Cardiac muscle cell (in vitro differentiated cells and primary cell): Measurements from ENCODE around the gene ZNF804B. TPM values are rescaled to one million over a fixed set of nuclear protein-coding genes. Genes with fewer than 3 reads are reported as not detected.

ENCODE experiments used
- DNase-seq, 2 donors: peaks; one replicate each; pipeline versions ENCODE4 v3.0.0 to v3.0.0-alpha.2; 2010 to 2017; ENCODE audit warnings: low read depth in 1 of 2, low spot score in 1 of 2
- H3K27ac ChIP-seq: fragments of 200-600 bp; sonication (generic); 2 replicates; pipeline ENCODE4 v1.5.1; 2016
- H3K27me3 ChIP-seq: fragments of 200-600 bp; sonication (generic); 2 replicates; pipeline ENCODE4 v1.6.0; 2016; ENCODE audit warnings: control low read depth
- H3K36me3 ChIP-seq: fragments of 200-600 bp; sonication (generic); 2 replicates; pipeline ENCODE4 v1.5.1; 2016; ENCODE audit warnings: control low read depth
- H3K4me1 ChIP-seq: fragments of 200-600 bp; sonication (generic); 2 replicates; pipeline ENCODE4 v1.8.1; 2017; ENCODE audit warnings: low read depth, mild to moderate bottlenecking, mixed run types
- H3K4me3 ChIP-seq: fragments of 200-600 bp; sonication (generic); 2 replicates; pipeline ENCODE4 v1.5.1; 2016; ENCODE audit warnings: mild to moderate bottlenecking
- H3K9me3 ChIP-seq: fragments of 200-600 bp; sonication (generic); 2 replicates; pipeline ENCODE4 v1.5.1; 2017; ENCODE audit warnings: low read depth, mild to moderate bottlenecking, control low read depth
- polyA plus RNA-seq: library from polyadenylated mRNA; unstranded; fragments of >200 nt; fragmentation: Nextera tagmentation; extraction: Ambion mirVana; gene quantifications from 2 replicates; pipeline ENCODE4 v1.2.1, GENCODE V29; 2016
- total RNA-seq: library from RNA; depleted of rRNA; stranded (reverse); fragments of >200 nt; gene quantifications from 2 replicates; pipeline ENCODE4 v1.2.3, GENCODE V29; 2016
- TF ChIP-seq, protein P1 (sequence below): IDR thresholded peaks from 2 replicates; pipeline ENCODE4 v1.5.1; 2012; ENCODE audit warnings: low read depth, mild to moderate bottlenecking, low read length

Gene ZNF804B
- total and polyA plus RNA-seq, 2 experiments from 2014 or later, result 0.06 TPM; not detected in 1

DNA sequence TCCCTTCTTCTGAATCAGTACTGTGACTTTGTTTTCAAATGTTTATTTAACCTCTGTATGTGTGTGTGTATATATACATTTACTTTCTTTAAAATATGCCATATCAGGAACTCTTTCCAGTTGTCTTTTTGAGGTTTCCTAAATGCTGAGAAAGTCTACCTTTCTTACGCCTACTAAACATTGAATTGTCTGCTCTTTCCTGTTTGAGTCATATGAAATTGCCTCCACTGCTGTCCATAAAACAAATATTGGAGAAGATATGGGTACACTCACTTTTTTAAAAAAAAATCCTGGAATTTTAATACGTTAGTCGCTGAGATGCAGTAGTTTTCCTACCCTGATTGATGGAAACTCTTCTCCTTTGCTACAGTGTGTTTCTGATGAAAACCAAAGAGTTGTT, 334.8 kb downstream of the ZNF804B start:
- H3K36me3 ChIP-seq, result no peaks in the 10 kb centered on the region
- H3K4me3 ChIP-seq, result no peak overlapping the region
- no peaks in the 10 kb centered on the region for H3K4me1 ChIP-seq
- TF ChIP-seq, protein P1, sequence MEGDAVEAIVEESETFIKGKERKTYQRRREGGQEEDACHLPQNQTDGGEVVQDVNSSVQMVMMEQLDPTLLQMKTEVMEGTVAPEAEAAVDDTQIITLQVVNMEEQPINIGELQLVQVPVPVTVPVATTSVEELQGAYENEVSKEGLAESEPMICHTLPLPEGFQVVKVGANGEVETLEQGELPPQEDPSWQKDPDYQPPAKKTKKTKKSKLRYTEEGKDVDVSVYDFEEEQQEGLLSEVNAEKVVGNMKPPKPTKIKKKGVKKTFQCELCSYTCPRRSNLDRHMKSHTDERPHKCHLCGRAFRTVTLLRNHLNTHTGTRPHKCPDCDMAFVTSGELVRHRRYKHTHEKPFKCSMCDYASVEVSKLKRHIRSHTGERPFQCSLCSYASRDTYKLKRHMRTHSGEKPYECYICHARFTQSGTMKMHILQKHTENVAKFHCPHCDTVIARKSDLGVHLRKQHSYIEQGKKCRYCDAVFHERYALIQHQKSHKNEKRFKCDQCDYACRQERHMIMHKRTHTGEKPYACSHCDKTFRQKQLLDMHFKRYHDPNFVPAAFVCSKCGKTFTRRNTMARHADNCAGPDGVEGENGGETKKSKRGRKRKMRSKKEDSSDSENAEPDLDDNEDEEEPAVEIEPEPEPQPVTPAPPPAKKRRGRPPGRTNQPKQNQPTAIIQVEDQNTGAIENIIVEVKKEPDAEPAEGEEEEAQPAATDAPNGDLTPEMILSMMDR, result no peak
- H3K9me3 ChIP-seq, result no peaks in the 10 kb centered on the region
- H3K27ac ChIP-seq, result no peak overlapping the region
- no peaks in the 10 kb centered on the region for H3K27me3 ChIP-seq
- DNase-seq, result no peak

DNA sequence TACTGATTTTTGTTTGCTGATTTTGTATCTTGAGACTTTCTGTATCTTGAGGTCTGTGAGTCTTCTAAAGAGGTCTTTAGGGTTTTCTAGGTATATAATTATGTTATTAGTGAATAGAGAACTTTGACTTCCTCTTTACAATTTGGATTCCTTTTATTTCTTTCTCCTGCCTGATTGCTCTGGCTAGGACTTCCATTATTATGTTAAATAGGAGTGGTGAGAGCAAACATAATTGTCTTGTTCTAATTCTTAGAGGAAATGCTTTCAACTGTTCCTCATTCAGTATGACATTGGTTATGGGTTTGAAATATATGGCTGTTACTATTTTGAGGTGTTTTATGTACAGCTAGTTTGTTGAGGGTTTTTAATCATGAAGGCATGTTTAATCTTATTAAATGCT, 344.1 kb downstream of the ZNF804B start:
- no peaks in the 10 kb centered on the region for H3K9me3 ChIP-seq
- no peaks in the 10 kb centered on the region for H3K36me3 ChIP-seq
- H3K4me3 ChIP-seq, result no peak overlapping the region
- H3K27ac ChIP-seq, result no peak overlapping the region
- TF ChIP-seq, protein P1, result no peak
- no peaks in the 10 kb centered on the region for H3K4me1 ChIP-seq
- no peak for DNase-seq
- H3K27me3 ChIP-seq, result no peaks in the 10 kb centered on the region

DNA sequence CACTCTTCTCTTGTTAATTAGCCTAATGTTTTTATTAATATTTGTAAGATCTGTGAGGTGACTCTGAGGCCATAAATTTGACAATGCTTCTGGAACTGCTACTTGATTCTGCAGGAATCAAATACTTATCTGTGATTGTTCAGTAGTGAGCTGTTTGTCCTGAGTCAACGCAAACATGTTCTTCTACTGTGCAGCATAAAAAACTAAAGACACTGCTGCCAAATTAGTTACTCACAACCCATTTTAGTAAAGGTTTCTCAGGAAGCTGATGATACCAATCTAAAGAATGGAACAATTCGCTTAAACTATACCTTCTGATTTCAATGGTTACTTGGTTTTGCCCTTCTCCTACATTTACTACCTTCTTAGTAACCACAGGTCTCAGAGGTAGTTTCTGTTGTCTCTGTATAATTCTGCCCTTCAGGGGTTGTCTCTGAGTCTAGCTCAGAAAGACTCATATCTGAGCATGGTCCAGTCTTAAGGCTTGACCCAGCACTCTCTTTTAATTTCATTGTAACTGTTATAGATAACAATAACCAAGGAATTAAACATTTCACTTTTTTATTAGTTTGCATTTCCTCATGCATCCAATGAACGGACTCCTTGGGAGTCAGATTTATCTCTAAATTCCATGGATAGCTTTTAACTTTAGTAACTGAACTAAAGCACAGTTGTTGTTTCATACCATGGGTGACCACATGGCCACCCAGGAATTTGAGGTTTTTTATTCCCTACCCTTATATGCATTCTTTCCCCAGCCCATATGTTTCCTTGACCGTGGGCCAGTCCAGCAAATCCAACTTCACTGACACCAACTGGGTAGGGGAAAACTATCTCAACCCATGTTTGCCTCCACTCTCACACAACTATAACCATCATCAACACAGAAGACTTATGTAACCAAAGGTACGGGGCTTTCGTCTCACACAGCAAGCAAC, 345.5 kb downstream of the ZNF804B start:
- no peak overlapping the region for H3K27ac ChIP-seq
- H3K27me3 ChIP-seq, result no peaks in the 10 kb centered on the region
- no peak for DNase-seq
- TF ChIP-seq, protein P1, result no peak
- H3K9me3 ChIP-seq, result no peaks in the 10 kb centered on the region
- no peaks in the 10 kb centered on the region for H3K36me3 ChIP-seq
- no peak overlapping the region for H3K4me3 ChIP-seq
- H3K4me1 ChIP-seq, result no peaks in the 10 kb centered on the region

DNA sequence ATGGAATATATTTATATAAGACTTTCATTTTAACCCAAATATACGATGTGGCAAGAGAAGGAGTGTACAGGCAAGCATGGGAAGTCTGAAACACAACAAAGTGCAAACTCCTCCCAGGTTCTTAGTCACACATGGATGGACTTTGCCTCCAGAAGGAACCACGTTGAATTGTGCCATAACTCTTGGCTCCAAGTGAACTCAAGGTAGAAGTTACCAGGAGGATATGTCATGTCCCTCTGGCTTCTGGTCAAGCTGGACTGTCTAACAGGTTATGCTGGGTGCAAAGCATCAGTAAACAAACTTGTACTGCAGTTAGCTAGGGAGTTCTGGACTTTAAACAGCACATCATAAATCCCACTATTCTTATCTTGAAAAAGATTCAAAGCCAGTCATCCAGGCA, 364.4 kb downstream of the ZNF804B start:
- H3K9me3 ChIP-seq, result no peaks in the 10 kb centered on the region
- TF ChIP-seq, protein P1, result no peak
- no peak overlapping the region for H3K4me3 ChIP-seq
- no peaks in the 10 kb centered on the region for H3K4me1 ChIP-seq
- H3K36me3 ChIP-seq, result no peaks in the 10 kb centered on the region
- no peak overlapping the region for H3K27ac ChIP-seq
- no peak for DNase-seq
- no peaks in the 10 kb centered on the region for H3K27me3 ChIP-seq

DNA sequence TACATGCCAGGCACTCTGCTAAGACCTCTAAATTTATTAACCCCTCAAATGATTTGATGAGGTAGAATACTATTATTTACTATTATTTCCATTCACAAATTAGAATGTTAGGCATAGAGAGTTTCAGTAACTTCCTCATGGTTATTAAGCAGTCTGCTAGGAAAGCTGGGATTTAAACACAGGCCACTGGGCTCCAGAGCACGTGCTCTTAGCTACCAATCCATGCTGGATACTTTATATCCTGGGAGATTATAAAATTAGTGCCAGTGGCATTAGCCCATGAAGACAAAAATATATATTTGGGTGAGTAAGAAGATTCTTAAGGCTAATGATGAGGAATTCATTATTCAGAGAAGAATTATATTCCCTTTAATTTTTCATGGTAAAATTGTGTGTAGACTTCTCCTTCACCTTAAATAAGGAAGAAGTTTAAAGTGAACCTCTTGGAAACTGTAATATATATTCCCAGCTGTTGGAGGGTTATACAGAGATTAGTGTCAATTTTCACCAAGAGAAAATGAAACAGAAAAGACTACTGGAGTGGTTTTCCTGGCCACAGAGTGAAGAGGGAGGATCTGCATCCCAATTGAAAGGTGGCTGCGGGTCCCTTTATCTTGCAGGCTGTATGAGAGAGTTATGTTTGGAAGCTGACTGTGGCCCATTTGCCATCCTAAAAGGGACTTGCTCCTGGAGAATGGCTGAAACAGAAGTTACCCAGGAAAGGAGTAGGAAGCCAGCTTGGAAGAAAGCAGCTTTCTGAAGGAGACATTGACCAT, 370.3 kb downstream of the ZNF804B start:
- no peak for DNase-seq
- no peaks in the 10 kb centered on the region for H3K36me3 ChIP-seq
- no peak overlapping the region for H3K27ac ChIP-seq
- no peaks in the 10 kb centered on the region for H3K9me3 ChIP-seq
- TF ChIP-seq, protein P1, result no peak
- H3K27me3 ChIP-seq, result no peaks in the 10 kb centered on the region
- no peaks in the 10 kb centered on the region for H3K4me1 ChIP-seq
- no peak overlapping the region for H3K4me3 ChIP-seq
